Lung microvascular endothelial cell (primary cell): ENCODE measurements around the gene SCGB2B2. TPM values are rescaled to one million over a fixed set of nuclear protein-coding genes. Genes with fewer than 3 reads are reported as not detected.
"Not testable (repeated sequence)": the region's sequence is repeated elsewhere in the genome, so short reads cannot be mapped to it uniquely, and the experiment has no call there.

Experiments used
- DNase-seq, 2 donors: peaks; one replicate each; pipeline versions ENCODE4 v3.0.0 to v3.0.0-alpha.2; 2010; ENCODE audit warnings: low read depth in 2 of 2
- total RNA-seq: library from RNA; depleted of rRNA; stranded (reverse); fragments of >200 nt; gene quantifications from 2 replicates; pipeline ENCODE4 v1.2.1, GENCODE V29; 2014

The SCGB2B2 gene, protein sequence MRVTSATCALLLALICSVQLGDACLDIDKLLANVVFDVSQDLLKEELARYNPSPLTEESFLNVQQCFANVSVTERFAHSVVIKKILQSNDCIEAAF
- not detected in 2 replicates for total RNA-seq

DNA sequence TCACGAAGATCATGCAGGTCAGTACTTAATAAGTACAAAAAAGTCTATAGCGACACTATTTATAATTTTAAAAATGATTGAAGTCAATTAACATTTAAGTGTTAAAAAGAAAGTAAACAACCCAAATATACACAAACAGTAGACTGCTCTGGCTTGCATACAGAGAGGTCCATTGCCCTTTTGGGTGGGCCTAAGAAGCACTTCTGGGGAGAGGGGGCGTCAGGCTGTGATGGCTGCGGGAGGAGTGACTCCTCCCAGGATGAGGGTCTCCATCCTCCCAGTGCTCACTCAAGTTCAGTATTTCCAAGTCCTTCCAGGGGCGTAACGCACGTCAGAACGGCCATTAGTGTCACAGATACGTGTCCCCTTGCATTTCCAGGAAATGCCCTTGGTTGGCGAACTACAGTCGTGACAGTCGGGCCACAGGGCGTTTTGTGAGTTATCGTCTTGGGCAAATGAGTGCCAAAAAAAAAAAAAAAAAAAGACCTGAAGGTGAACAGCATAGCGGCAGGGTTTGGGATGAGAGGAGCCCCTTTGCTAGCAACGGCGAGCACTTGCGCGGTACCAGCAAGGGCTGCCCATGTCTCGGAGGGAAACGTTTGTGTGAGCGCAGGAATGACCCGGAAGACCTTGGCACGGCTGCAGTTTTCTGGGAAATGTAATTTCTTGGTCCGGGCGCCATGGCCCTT, at the start of gene SCGB2B2:
TSS of gene SCGB2B2 (minus strand) at position 463 of the 689 bp plus-strand sequence. CDS start 82,596 bp downstream, outside the sequence.
- DNase-seq = no peak

DNA sequence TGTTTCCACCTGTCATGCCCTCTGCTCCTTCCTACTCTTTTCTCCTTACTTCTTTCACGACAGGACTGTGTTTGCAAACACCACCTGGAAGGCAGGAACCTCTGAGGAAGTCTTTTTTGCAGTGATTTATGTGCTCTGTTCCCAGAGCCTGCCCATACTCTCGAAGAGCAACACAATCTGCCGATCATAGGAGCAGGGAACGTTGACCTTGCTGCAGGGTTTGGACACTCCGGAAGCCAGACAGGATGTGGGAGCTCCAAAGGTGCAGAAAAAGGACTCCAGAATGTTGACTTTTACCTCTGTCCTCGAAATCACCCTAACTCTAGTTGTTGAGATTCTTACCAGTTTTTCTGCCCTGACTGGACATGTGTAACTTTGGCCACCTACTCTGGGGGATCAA, 48.4 kb upstream of the SCGB2B2 start:
- DNase-seq = no peak

GRCh38 chr19:34722353-34722752, 45.4 kb upstream of the SCGB2B2 start:
- DNase-seq = no peak

- no peak for DNase-seq
Measured at GRCh38 chr19:34715357-34715756, 38.4 kb upstream of the SCGB2B2 start.

DNA sequence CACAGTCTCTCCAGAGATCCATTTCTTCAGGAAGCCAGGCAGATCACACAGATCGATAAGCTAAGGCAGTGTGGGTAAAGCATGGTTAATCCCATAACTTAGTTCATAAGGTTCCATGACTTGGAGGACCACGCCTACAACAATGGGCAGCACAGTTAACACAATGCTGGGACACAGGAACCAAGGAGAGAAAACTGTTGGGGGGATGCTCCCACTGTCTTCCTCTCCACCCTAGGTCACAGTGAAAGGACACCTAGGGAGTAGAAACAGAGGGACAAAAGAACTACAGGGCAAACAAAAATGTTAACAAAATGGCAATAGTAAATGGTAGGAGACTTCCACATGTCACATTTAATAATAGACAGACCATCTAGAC, 36.3 kb upstream of the SCGB2B2 start:
- DNase-seq = no peak

DNA sequence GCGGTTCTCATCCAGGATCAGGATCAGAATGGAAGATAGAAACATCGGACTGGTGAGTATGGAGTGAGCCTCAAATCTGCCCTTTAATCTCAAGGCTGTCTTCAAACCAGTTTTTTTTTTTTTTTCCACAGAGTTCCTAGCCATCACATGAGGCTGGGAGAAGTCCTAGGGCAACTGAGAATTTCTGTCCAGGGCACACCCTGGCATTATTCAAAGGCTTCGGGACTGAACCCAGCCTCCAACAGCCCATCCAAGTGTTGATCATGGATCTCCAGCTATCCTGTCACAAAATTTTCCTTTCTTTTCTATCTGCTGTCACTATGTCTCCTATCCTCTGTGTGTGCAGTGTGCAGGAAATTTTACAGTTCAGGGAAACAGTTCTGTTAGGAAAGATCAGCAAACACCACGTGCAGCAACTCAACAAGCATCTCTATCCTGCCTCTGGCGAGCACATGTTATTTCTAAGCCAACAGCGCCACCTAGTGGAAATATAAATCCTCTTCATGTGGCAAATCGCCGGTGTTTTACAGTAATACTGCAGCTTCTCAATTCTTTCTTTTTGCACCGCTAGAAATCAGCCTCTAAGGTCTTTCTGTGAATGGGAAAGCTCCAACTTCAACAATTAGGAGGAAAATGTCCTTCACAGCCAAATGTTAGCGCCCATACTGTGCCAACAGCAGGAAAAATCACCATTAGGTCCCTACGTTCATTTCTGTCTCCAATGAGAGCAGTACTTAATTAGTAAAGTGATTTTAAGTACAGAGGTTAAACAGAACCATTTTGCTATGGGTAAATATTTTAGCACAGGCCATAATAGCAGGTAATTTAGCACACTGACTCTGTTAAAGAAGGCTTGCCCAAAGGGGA, 35.7 kb upstream of the SCGB2B2 start:
- DNase-seq = peak; percentile 86 to 93

DNA sequence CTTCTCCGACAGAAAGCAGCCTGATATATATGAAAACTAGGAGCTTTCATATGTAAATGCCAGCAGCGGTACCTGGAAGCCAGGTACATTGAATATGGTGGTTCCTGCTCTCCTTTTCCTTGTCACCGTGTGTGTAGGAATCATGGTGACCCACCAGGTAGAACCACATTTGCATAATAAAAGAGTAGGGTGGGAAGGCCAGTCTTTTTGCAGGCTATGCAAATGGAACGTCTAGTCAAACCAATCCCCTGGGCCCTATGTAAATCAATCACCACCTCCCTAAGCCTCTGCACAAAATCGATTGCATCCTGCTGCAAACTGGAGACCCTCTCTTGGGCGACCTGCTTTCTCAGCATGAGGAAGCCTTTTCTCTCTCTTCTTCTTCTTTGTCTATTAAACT, 34.9 kb upstream of the SCGB2B2 start:
- DNase-seq = no peak

GRCh38 chr19:34707661-34708060, 30.7 kb upstream of the SCGB2B2 start:
- DNase-seq = no peak

DNA sequence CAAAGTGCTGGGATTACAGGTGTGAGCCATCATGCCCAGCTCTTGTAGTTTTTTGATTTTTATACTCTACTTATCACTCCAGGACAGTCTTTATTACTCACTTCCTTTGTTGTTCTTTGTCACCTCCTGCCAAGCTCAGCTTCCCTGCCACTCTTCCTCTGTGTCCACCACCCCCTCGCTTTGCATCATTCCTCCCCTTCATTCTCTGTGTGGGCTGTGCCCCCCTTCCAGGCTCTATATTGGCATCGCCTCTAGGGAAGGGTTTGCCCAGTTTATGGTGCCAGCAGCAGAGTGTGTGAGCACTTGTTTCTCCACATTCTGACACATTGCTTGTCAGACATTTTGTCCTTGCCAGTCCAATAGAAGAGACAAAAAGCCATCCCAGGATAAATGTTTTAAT, 15.6 kb upstream of the SCGB2B2 start:
- peak; percentile 7 to 69 for DNase-seq

- no peak for DNase-seq
Measured at GRCh38 chr19:34690372-34690771, 13.4 kb upstream of the SCGB2B2 start.

- no peak for DNase-seq
Measured at GRCh38 chr19:34688592-34688991, 11.6 kb upstream of the SCGB2B2 start.

DNA sequence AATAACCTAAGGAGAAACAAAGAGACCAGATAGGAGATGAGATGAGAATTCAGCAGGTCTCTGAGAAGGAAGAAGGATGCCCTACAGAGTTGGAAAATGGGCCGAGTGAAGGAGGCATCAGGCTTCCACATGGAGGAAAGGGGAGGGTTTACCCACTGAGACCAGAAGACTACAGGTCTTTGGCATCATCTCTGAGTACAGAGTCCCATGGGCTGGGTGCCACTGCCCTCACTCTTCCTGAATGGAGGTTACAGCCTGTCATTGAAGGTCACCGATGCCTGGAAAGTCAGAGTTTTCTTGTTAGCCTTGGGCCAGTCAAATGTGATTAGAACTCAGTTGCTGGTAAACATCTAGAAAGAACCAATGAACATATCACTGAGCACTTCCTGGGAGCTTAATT, 10.4 kb upstream of the SCGB2B2 start:
- DNase-seq = no peak

DNA sequence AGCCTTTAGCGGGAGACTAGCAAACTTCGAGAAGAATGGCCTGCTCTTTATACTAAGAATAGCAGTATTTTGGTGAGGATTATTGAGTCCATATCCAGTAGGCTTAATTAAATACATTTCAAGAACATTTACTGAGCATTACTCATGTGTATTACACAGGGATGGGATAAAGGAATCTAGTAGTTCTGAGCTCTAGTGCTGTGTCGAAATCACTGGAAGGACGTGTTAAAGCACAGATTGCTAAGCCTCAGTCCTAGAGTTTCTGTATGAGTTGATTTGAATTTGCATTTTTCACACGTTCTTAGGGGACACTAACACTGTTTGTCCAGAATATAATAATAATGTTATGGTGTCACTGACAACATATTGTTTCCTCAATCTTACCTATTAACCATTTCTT, 9.5 kb upstream of the SCGB2B2 start:
- no peak for DNase-seq

GRCh38 chr19:34685266-34685665, 8.3 kb upstream of the SCGB2B2 start:
- DNase-seq = not testable (repeated sequence)

DNA sequence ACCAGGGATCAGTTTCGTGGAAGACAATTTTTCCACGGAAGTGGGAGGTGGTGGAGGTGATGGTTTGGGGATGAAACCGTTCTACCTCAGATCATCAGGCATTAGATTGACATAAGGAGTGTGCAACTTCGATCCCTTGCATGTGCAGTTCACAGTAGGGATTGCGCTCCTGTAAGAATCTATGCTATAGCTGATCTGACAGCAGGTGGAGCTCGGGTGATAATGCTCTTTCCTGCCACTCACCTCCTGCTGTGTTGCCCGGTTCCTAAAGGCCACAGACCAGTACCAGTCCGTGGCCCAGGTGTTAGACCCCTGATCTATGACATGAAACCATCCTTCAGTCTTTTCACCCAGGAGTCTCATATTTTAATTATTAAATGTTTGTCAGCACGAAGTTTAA, 4.5 kb upstream of the SCGB2B2 start:
- DNase-seq = no peak

- no peak for DNase-seq
Measured at GRCh38 chr19:34678421-34678820, 1.5 kb upstream of the SCGB2B2 start.

DNA sequence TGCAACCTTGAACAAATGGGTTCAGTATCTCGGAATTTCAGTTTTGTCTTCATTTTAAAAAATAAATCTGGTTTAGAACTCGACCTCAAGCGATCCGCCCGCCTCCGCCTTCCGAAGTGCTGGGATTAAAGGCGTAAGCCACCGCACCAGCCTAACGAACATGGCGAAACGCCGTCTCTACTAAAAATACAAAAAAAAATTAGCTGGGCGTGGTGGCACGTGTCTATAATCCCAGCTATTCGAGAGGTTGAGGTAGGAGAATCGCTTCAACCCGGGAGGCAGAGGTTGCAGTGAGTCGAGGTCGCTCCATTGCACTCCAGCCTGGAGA, 1.1 kb upstream of the SCGB2B2 start:
- no peak for DNase-seq

DNA sequence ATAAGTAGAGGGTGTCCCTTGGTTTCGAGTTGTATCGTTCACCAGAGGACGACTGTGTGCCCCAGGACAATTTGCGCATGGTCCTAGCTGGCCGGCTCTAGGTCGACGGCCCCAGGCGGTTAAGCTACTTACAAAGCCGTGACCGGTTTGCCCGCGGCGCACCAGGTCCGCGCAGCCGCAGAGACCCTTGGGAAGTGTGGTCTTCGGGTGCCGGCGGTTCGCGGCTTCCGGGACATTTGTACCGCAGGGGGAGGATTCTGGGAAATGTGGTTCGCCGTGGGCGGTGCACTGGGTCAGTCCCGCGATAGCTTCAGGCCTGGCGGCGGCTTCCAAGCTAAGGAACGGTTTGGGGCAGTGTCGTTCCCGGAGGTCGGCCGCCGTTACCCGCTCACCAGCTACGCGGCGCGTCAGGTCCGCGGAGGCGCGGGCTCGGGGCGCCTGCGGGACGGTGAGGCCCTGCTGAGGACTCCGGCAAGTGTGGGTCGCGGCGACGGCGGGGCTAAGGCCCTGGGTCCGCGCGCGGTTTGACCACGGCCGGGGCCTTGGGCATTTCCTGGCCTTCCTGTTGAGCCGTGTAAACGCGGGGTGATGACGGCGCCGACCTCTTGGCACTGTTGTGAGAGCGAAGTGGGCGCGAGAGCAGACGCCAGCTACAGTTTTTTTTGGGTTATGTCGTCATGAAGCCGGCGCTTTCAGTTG, 576 bp upstream of the SCGB2B2 start, which contains the start of gene ZNF302:
TSS of gene ZNF302 (plus strand) at position 293 of the 699 bp plus-strand sequence. CDS start 1,127 bp downstream, outside the sequence.
- DNase-seq = peak; percentile 99

DNA sequence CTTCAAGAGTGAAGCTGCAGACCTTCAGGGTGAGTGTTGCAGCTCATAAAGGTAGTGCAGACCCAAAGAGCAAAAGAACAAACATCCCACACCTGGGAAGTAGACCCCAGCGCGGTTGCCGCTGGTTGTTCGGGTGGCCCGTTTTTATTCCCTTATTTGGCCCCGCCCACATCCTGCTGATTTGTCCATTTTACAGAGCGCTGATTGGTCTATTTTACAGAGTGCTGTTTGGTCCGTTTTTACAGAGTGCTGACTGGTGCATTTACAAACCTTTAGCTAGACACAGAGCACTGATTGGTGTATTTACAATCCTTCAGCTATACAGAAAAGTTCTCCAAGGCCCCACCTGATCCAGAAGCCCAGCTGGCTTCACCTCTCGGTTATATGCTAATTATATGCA, 1.0 kb downstream of the SCGB2B2 start:
- no peak for DNase-seq

DNA sequence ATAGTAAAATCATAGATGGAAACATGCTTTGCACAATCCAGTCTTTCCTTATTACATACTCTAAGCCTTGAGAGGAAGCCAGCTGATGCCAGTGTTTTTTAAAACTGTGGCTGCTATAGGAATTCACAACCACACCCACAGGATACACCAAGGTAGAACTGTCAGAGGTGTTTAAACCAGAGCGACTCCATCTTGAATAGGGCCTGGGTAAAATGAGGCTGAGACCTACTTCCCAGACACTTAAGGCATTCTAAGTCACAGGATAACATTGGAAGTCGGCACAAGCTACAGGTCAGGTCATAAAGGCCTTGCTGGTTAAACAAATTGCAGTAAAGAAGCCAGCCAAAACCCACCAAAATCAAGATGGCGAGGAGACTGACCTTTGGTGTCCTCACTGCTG, 1.7 kb downstream of the SCGB2B2 start:
- no peak for DNase-seq

DNA sequence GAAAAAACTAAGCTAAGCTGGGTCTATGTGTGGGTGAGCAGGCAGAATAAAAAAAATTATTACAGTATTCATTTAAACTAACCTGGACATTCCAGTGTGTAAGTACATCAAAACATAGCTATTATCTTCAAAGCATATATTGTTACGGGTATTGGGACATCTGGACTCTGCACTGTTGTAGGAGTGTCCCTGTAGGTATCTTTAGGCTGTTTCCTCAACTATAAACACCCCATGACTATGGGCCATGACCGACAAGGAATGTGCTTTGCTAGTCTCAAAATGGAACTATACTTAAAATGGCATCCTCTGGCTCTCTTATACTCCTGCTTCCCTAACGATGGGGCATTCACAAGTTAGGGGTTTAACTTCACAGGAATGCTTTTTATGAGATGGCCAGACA, 3.4 kb downstream of the SCGB2B2 start:
- DNase-seq = no peak

GRCh38 chr19:34671972-34672371, 5.0 kb downstream of the SCGB2B2 start:
- no peak for DNase-seq
